Hematopoietic multipotent progenitor cell (in vitro differentiated cells): Measurements from ENCODE around the gene BPIFB1. TPM values are rescaled to one million over a fixed set of nuclear protein-coding genes. Genes with fewer than 3 reads are reported as not detected.

Experiments used
- DNase-seq, 3 donors: peaks; one replicate each; pipeline ENCODE4 v3.0.0-alpha.2; 2011 to 2015; ENCODE audit warnings: low read depth in 2 of 3, low spot score in 2 of 3
- total RNA-seq: library from RNA; depleted of rRNA; stranded (reverse); fragments of >200 nt; gene quantifications from one replicate; pipeline ENCODE4 v1.2.3, GENCODE V29; 2012

Gene BPIFB1
- total RNA-seq, 1 donor = not detected

DNA sequence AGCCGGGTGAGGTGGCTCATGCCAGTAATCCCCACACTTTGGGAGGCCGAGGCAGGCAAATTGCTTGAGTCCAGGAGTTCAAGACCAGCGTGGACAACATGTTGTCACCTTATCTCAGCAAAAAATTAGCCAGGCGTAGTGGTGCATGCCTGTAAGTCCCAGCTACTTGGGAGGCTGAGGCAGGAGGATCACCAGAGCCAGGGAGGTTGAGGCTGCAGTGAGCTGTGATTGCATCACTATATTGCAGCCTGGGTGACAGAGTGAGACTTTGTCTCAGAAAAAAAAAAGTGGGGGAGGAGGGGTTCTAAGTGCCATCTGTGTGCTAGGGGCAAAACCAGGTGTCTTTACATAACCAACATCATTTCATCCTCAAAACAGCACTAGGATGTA is 70.0 kb downstream of the BPIFB1 start:
- no peak for DNase-seq

Other genes with a start within 250 kb of the BPIFB1 start
- gene BPIFB3, start 229.3 kb upstream of the BPIFB1 start, total RNA-seq = not detected
- gene BPIFB4, start 203.6 kb upstream of the BPIFB1 start, total RNA-seq = not detected
- not detected for gene BPIFA2, start 115.1 kb upstream of the BPIFB1 start, total RNA-seq
- gene BPIFA3, start 65.9 kb upstream of the BPIFB1 start, total RNA-seq = not detected
- gene BPIFA1, start 47.2 kb upstream of the BPIFB1 start, total RNA-seq = not detected
- 21.8 TPM for gene CDK5RAP1, start 118.3 kb downstream of the BPIFB1 start, total RNA-seq
- 3.0 TPM for gene SNTA1, start 160.5 kb downstream of the BPIFB1 start, total RNA-seq
- gene CBFA2T2, start 206.9 kb downstream of the BPIFB1 start, total RNA-seq = 15.1 TPM